Transverse colon (tissue), 4 donors: ENCODE results near the gene GTPBP1.

Experiments used
- CTCF ChIP-seq, 5 experiments: fragments of 200-600 bp in 3 of 5; fragments of 450-650 bp in 2 of 5; sonication (generic) in 3 of 5; IDR thresholded peaks; 1 replicate in 2 of 5; 2 replicates in 3 of 5; pipeline ENCODE4 v1.5.1; 2016 to 2017; ENCODE audit warnings: antibody characterized with exemption in 5 of 5, inconsistent platforms in 3 of 5, mild to moderate bottlenecking in 2 of 5, moderate library complexity in 1 of 5
- EP300 ChIP-seq: sonication (generic); formaldehyde crosslinking; IDR thresholded peaks from one replicate; pipeline ENCODE4 v1.6.1; 2017; ENCODE audit warnings: antibody characterized with exemption, low read depth
- POLR2A ChIP-seq: fragments of 450-650 bp; IDR thresholded peaks from one replicate; pipeline ENCODE4 v1.6.1; 2016; ENCODE audit warnings: antibody characterized with exemption, mild to moderate bottlenecking, moderate library complexity
- POLR2AphosphoS5 ChIP-seq, 3 donors: sonication (generic); formaldehyde crosslinking; IDR thresholded peaks; one replicate each; pipeline ENCODE4 v1.6.1; 2016; ENCODE audit warnings: antibody characterized with exemption in 3 of 3

DNA sequence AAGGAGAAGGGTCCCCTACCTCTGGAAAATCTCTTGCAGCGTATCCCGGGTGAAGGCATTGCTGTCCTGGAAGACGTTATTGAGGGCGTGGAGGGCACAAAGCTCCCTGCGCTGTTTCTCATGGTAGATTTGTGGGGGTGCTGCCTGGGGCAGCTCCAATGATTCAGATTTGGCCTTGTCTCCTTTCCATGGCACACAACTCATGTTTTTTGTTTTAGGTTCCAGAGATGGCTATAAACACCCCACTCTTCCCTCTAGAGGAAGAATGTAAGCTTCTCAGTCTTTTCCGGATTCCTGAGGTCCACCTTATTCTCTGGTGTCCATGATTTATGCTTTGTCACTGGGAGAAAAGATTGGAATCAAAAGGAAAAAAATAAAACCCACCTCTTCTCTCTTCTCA, 6.0 kb upstream of the GTPBP1 start:
- TF ChIP-seq CTCF (IDR thresholded peaks at IDR 0.05), result peak in 1 of 5 experiments; percentile 23
- TF ChIP-seq POLR2AphosphoS5 (IDR thresholded peaks at IDR 0.05), result peak in 1 of 3 donors; percentile 37
- TF ChIP-seq POLR2A, result no peak
- TF ChIP-seq EP300, result no peak
